Duodenal mucosa (tissue), 2 donors: ENCODE measurements around the gene SLC25A25.
A peak's percentile ranks its signal among the peaks of the same experiment; 100 is the strongest.

Source experiments
- H3K27ac ChIP-seq: one replicate; pipeline ENCODE4 v1.7.0; 2013; ENCODE audit warnings: low read depth, low read length
- H3K27me3 ChIP-seq, 2 donors: one replicate each; pipeline ENCODE4 v1.7.0; 2013; ENCODE audit warnings: low read length in 2 of 2, control low read depth in 1 of 2; ENCODE audit not compliant: insufficient read depth in 2 of 2, control insufficient read depth in 1 of 2
- H3K36me3 ChIP-seq, 2 donors: one replicate each; pipeline ENCODE4 v1.7.0; 2013; ENCODE audit warnings: low read length in 2 of 2, control low read depth in 1 of 2; ENCODE audit not compliant: insufficient read depth in 2 of 2, control insufficient read depth in 1 of 2
- H3K4me1 ChIP-seq, 2 donors: one replicate each; pipeline ENCODE4 v1.7.0; 2013; ENCODE audit warnings: low read length in 2 of 2, control low read depth in 1 of 2; ENCODE audit not compliant: insufficient read depth in 2 of 2, control insufficient read depth in 1 of 2
- H3K4me3 ChIP-seq, 2 donors: one replicate each; pipeline ENCODE4 v1.7.0; 2013; ENCODE audit warnings: low read length in 2 of 2, low read depth in 1 of 2
- H3K9ac ChIP-seq, 2 donors: one replicate each; pipeline ENCODE4 v1.7.0; 2013; ENCODE audit warnings: low read length in 2 of 2, low read depth in 1 of 2
- H3K9me3 ChIP-seq, 2 donors: one replicate each; pipeline ENCODE4 v1.7.0; 2013; ENCODE audit warnings: low read length in 2 of 2, control low read depth in 1 of 2; ENCODE audit not compliant: control insufficient read depth in 1 of 2

Gene SLC25A25

GRCh38 chr9:128096616-128097536 is 28.8 kb downstream of the SLC25A25 start:
- no peak overlapping the region for H3K27ac ChIP-seq
- H3K36me3 ChIP-seq: peaks cover 0 to 7% of the 10 kb centered on the region in 2 donors
- no peaks in the 10 kb centered on the region for H3K27me3 ChIP-seq
- H3K4me3 ChIP-seq: no peak overlapping the region
- H3K9me3 ChIP-seq: no peaks in the 10 kb centered on the region
- H3K4me1 ChIP-seq: peaks cover 58 to 63% of the 10 kb centered on the region in 2 donors
- H3K9ac ChIP-seq: no peak overlapping the region

GRCh38 chr9:128097543-128098296 is 29.7 kb downstream of the SLC25A25 start:
- peaks cover 58 to 59% of the 10 kb centered on the region in 2 donors for H3K4me1 ChIP-seq

GRCh38 chr9:128098297-128099230 is 30.5 kb downstream of the SLC25A25 start:
- peak overlapping the region; percentile 94 for H3K27ac ChIP-seq
- H3K36me3 ChIP-seq: peaks cover 9 to 24% of the 10 kb centered on the region in 2 donors
- H3K9me3 ChIP-seq: no peaks in the 10 kb centered on the region
- H3K27me3 ChIP-seq: no peaks in the 10 kb centered on the region
- H3K4me3 ChIP-seq: peak overlapping the region; percentile 72 to 73
- peaks cover 58 to 62% of the 10 kb centered on the region in 2 donors for H3K4me1 ChIP-seq
- peak overlapping the region; percentile 87 to 89 for H3K9ac ChIP-seq

More at GRCh38 chr9:128097543-128098296, 29.7 kb downstream of the SLC25A25 start:
- Histone ChIP-seq H3K36me3 (peaks cover 7 to 16% of the 10 kb centered on the region in 2 donors), H3K27ac (peak overlapping the region; percentile 94), H3K27me3 (no peaks in the 10 kb centered on the region), H3K9ac (peak overlapping the region; percentile 39 to 87), H3K4me3 (no peak overlapping the region), H3K9me3 (no peaks in the 10 kb centered on the region)

GRCh38 chr9:128099231-128099931 is 31.3 kb downstream of the SLC25A25 start:
- H3K9me3 ChIP-seq: no peaks in the 10 kb centered on the region

GRCh38 chr9:128099932-128100491 is 32.0 kb downstream of the SLC25A25 start:
- Histone ChIP-seq H3K4me1 (peaks cover 51 to 70% of the 10 kb centered on the region in 2 donors), H3K36me3 (peaks cover 9 to 33% of the 10 kb centered on the region in 2 donors), H3K4me3 (peak overlapping the region; percentile 72 to 73)

More at GRCh38 chr9:128099231-128099931, 31.3 kb downstream of the SLC25A25 start:
- Histone ChIP-seq H3K9ac (peak overlapping the region; percentile 87 to 89), H3K36me3 (peaks cover 9 to 32% of the 10 kb centered on the region in 2 donors), H3K27me3 (no peaks in the 10 kb centered on the region), H3K4me3 (peak overlapping the region; percentile 72 to 73), H3K27ac (peak overlapping the region; percentile 94), H3K4me1 (peaks cover 57 to 69% of the 10 kb centered on the region in 2 donors)

GRCh38 chr9:128100581-128100980 is 32.5 kb downstream of the SLC25A25 start:
- no peaks in the 10 kb centered on the region for H3K9me3 ChIP-seq
- H3K36me3 ChIP-seq: peaks cover 10 to 36% of the 10 kb centered on the region in 2 donors
- H3K9ac ChIP-seq: peak overlapping the region; percentile 4 to 87
- H3K4me1 ChIP-seq: peaks cover 48 to 70% of the 10 kb centered on the region in 2 donors
- peak overlapping the region; percentile 94 for H3K27ac ChIP-seq
- H3K27me3 ChIP-seq: no peaks in the 10 kb centered on the region
- H3K4me3 ChIP-seq: peak overlapping the region in 1 of 2 donors; percentile 72

More at GRCh38 chr9:128099932-128100491, 32.0 kb downstream of the SLC25A25 start:
- Histone ChIP-seq H3K27ac (peak overlapping the region; percentile 94), H3K9me3 (no peaks in the 10 kb centered on the region), H3K9ac (peak overlapping the region; percentile 87 to 89), H3K27me3 (no peaks in the 10 kb centered on the region)

- no peak overlapping the region for H3K4me3 ChIP-seq
- no peaks in the 10 kb centered on the region for H3K27me3 ChIP-seq
- H3K9ac ChIP-seq: peak overlapping the region in 1 of 2 donors; percentile 5
- H3K27ac ChIP-seq: no peak overlapping the region
- peaks cover 17 to 43% of the 10 kb centered on the region in 2 donors for H3K36me3 ChIP-seq
- H3K9me3 ChIP-seq: no peaks in the 10 kb centered on the region
- H3K4me1 ChIP-seq: peaks cover 48 to 70% of the 10 kb centered on the region in 2 donors
Observed at GRCh38 chr9:128101231-128101661, 33.2 kb downstream of the SLC25A25 start.

GRCh38 chr9:128101690-128102089 is 33.7 kb downstream of the SLC25A25 start:
- no peak overlapping the region for H3K4me3 ChIP-seq
- peaks cover 20 to 47% of the 10 kb centered on the region in 2 donors for H3K36me3 ChIP-seq
- H3K27me3 ChIP-seq: no peaks in the 10 kb centered on the region
- no peak overlapping the region for H3K27ac ChIP-seq
- H3K9ac ChIP-seq: no peak overlapping the region
- H3K9me3 ChIP-seq: no peaks in the 10 kb centered on the region
- peaks cover 48 to 70% of the 10 kb centered on the region in 2 donors for H3K4me1 ChIP-seq
